COR-L47 (cell line): Measurements from ENCODE around the gene C1QBP.
A peak's percentile ranks its signal among the peaks of the same experiment; 100 is the strongest.
"Not testable (repeated sequence)": the region's sequence is repeated elsewhere in the genome, so short reads cannot be mapped to it uniquely, and the experiment has no call there.

Source experiments
- DNase-seq: peaks from one replicate; lab custom pipeline; 2025; lab: John Stamatoyannopoulos, UW

Gene C1QBP

GRCh38 chr17:5431949-5432556 is 6.9 kb downstream of the C1QBP start:
- DNase-seq: no peak

- DNase-seq: not testable (repeated sequence)
Measured at GRCh38 chr17:5431234-5431633, 7.7 kb downstream of the C1QBP start.

DNA sequence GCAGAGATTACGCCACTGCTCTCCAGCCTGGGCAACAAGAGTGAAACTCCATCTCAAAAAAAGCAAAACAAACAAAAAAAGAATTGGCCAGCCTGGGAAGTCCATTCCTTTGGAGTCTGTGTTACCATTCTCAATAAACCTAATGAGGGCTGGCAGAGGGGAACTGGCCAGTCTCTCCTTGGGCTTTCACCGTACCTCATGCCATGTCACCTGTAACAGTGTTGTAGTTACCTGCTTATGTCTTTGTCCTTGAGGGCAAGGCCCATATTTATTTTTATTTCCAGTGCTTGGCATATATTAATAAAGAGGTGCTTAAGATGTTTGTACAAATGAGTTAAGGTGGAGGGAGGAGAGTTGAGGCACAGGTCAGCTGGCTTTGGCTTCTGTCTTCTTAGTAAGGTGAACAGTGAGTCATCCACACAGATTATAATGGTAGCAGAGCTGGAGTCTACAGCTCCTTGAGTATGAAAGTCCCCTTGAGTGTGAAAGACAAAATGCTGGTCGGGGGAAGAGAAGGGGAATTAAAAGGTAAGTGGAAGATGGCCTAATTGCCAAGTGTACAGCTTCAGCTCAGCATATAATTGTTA is 8.4 kb downstream of the C1QBP start:
- DNase-seq: no peak

GRCh38 chr17:5429191-5429887 is 9.6 kb downstream of the C1QBP start:
- no peak for DNase-seq

- DNase-seq: no peak
Measured at GRCh38 chr17:5425826-5426225, 13.1 kb downstream of the C1QBP start.

DNA sequence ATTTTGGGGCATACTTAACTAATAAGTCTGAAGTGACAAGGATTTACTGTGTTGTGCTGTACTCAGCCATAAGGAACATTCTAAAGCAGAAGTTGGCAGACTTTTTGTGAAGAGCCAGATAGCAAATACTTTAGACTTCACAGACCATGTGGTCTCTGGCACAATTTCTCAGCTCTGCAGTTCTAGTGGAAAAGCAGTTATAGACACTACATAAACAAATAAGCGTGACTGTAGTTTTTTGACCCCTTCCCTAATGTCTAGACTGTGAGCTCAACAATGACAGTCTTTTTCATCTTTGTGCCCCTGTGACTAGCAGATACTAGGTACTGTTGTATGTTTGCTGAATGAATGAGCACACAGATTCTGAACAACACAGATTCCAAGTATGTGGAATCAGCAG is 14.0 kb downstream of the C1QBP start:
- no peak for DNase-seq

DNA sequence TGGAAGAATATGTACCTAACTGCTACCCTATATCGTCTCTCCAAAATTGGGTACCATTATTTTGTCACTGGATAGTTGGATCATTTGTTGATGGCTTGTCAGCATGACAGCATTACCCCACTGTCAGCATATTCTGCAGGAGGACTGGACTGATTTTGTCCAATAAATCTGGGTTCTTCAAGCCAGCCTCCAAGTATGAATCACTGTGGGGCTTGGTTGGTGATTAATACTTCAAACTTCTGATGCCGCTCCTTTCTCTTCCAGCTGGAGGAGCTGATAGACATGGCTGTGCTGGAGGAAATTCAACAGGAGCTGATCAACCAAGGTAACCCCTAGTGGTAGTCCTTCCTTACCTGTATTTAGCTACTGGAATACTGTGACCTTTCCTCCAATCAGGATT is 16.4 kb downstream of the C1QBP start:
- DNase-seq: no peak

- DNase-seq: peak; percentile 63
Measured at GRCh38 chr17:5419959-5420653, 18.8 kb downstream of the C1QBP start, which contains the start of gene RPAIN. Gene RPAIN (plus strand): TSS chr17:5420182. CDS start chr17:5420211, 29 bp downstream.

DNA sequence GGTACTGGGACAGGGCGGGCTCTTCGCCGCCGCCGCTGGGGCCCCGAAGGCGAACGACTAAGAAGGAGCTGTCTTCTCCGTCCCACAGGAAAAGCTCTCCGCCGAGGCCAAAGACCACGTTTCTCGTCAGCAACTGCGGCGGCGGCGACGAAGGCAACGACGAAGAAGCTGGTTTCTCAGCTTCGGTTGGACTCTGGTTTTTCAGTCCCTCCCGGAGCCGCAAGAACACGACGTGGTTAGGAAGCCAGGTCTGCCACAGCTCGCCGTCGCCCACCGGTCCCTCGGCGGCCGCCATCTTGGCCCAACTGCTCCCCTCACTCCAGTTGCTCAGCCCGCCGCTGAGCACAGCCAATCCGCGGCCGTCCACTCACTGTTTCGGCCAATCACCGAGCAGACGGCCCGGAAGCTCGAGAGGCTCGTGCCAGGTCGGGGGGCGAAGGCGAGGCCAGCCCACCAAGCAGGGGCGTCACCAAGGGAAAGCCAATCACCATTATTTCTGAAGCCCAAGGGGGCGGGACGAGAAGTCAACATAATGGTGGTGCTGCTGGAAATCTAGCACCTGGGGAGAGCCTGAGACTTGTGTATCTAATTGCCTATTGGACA is 19.5 kb downstream of the C1QBP start, which contains the start of gene NUP88:
TSS of gene NUP88 (minus strand) at position 307 of the 603 bp plus-strand sequence. CDS start at position 295, 12 bp downstream.
- DNase-seq: peak; percentile 82

DNA sequence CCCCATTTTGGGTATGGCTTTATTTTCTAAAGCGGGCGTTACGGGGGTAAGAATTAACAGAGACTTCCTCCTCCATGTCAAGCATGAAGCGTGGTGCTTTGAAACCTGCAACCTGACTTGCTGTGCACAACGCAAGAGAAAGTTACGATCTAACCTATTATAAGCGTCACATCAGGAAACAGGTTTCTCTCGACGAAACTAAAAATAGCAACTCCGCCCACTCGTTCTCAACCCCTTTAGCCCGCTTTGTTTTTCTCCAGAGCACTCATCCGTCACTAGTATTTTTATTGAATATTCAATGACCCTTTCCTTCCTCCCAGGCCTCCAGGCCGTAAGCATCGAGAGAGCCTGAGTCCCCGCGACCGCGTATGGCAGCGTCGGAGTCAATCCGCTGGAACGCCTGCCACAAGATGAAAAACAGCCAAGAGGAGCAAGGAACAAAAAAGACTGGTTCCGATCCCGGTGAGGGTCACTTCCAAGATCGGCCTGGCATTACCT is 20.0 kb downstream of the C1QBP start:
- no peak for DNase-seq

DNA sequence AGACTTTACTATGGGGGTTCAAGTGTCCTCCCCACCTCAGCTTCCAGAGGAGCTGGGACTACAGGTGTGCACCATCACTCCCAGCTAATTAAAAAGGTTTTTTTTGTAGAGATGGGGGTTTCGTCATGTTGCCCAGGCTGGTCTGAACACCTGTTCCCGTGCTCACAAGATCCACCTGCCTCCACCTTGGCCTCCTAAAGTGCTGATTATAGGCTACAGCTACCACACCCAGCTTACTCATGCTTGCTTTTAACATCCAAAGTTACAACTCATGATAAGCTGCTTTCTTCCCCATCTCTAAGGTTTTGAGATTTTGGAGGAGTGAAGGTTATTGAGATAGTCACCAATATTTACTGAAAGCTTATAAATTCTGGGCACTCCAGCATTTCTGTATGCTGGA is 22.1 kb downstream of the C1QBP start:
- peak; percentile 1 for DNase-seq

DNA sequence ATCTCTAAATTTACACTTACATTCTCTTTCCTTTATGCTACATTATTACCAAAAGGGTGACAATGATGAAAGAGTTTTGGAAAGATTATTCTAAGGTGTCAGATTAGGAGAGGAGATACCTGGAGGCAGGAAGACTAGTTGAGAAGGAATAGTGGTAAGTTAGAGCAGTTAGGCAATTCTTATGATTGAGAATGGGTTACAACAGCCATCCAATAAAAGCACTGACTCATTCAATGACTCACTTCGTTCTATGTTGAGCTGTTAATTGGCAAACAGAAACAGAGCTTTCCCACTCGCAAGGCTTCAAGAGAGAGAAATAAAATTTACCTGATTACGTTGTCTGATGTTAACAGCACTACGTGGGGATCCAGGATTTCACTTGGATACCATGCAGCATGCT is 25.3 kb downstream of the C1QBP start:
- no peak for DNase-seq

GRCh38 chr17:5410594-5411272 is 28.2 kb downstream of the C1QBP start:
- DNase-seq: no peak

DNA sequence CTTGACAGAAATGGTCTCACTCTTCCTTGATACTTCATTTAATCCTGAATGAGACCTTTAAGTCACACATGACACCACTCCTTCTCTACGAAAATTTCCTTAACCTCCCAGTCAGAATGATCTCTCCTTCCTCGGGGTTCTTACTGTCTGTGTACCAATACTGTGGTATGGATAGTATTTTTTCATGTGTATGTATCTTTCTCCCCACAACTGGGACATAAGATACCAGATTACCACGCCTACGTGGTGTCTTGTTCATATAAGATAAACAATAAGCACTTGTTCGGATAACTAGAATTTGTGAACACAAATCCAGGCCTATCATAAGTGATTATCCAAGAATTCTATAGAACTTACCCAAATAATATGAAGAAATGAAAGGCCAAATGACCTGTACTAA is 30.8 kb downstream of the C1QBP start:
- DNase-seq: no peak

- no peak for DNase-seq
Measured at GRCh38 chr17:5405400-5405799, 33.6 kb downstream of the C1QBP start.

DNA sequence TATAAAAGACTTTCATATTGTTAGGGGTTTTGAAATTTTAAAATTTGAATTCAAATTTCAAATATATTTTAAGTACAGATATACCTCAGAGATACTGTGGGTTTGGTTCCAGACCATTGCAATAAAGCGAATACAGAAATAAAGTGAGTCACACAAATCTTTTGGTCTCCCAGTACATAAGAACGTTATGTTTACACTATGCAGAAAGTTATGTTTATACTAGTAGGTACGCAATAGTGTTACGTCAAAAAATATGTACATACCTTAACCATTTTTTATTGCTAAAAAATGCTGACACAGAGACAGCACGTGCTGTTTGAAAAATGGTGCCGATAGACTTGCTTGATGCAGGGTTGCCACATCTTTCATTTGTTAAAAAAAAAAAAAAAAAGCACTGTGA is 39.2 kb downstream of the C1QBP start:
- no peak for DNase-seq

- DNase-seq: no peak
Measured at GRCh38 chr17:5396612-5397011, 42.3 kb downstream of the C1QBP start.

DNA sequence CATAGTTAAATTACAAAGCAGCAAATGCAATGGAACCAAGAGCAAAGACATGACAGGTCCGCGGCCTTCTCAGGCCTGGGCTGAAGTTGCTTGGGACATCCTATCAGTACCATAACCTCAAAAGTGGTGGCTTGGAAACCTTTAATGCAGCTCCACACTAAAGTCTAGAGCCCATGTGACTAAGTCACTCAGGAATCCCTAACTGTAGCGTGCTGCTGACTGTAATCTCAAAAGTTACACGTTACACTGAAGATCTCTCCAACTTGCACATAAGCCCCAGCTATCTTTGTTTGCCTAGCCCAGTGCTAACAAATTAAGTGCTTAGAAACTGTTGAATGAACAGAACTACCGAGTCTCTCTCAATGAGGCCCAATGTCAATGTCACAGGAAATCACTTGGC is 47.3 kb downstream of the C1QBP start:
- no peak for DNase-seq
